OCI-LY1 (cell line): ENCODE data around the gene GLG1.

Experiments used
- H2AFZ ChIP-seq: fragments of 200-600 bp; sonication (generic), shearing (Covaris generic); 2 replicates; pipeline ENCODE4 v1.6.0; 2014; ENCODE audit warnings: antibody characterized with exemption, mild to moderate bottlenecking, low read length
- H3F3A ChIP-seq: fragments of 200-600 bp; sonication (generic), shearing (Covaris generic); 2 replicates; pipeline ENCODE4 v1.6.0; 2014; ENCODE audit warnings: mild to moderate bottlenecking, antibody characterized with exemption, low read length, moderate library complexity; ENCODE audit not compliant: insufficient read depth
- H3K27ac ChIP-seq: fragments of 200-600 bp; sonication (generic); 2 replicates; pipeline ENCODE4 v1.5.1; 2014; ENCODE audit warnings: low read length, mixed run types, mild to moderate bottlenecking, low read depth; ENCODE audit not compliant: poor library complexity, severe bottlenecking
- H3K27me3 ChIP-seq: fragments of 200-600 bp; sonication (generic); 2 replicates; pipeline ENCODE4 v1.6.0; 2014; ENCODE audit warnings: antibody characterized with exemption, mild to moderate bottlenecking, low read length, moderate library complexity; ENCODE audit not compliant: insufficient read depth
- H3K36me3 ChIP-seq: fragments of 200-600 bp; sonication (generic); 2 replicates; pipeline ENCODE4 v1.6.1; 2014; ENCODE audit warnings: mild to moderate bottlenecking, antibody characterized with exemption, low read length, moderate library complexity, mixed read lengths; ENCODE audit not compliant: insufficient read depth
- H3K4me1 ChIP-seq: fragments of 200-600 bp; sonication (generic); 2 replicates; pipeline ENCODE4 v1.5.1; 2014; ENCODE audit warnings: mild to moderate bottlenecking, low read length, moderate library complexity; ENCODE audit not compliant: insufficient read depth, severe bottlenecking
- H3K4me2 ChIP-seq: fragments of 200-600 bp; sonication (generic), shearing (Covaris generic); 2 replicates; pipeline ENCODE4 v1.6.1; 2014; ENCODE audit warnings: low read length
- H3K4me3 ChIP-seq: fragments of 200-600 bp; sonication (generic); 2 replicates; pipeline ENCODE4 v1.5.1; 2014; ENCODE audit warnings: low read length, low read depth, mild to moderate bottlenecking, mixed read lengths; ENCODE audit not compliant: poor library complexity, severe bottlenecking
- H3K79me2 ChIP-seq: fragments of 200-600 bp; shearing (Covaris generic); 2 replicates; pipeline ENCODE4 v1.6.1; 2016; ENCODE audit warnings: mixed run types, low read length, mixed read lengths; ENCODE audit not compliant: insufficient read depth
- H3K9ac ChIP-seq: fragments of 200-600 bp; sonication (generic), shearing (Covaris generic); 2 replicates; pipeline ENCODE4 v1.6.1; 2014; ENCODE audit warnings: mild to moderate bottlenecking, low read length, mixed read lengths
- H3K9me2 ChIP-seq: fragments of 200-600 bp; sonication (generic), shearing (Covaris generic); 2 replicates; pipeline ENCODE4 v1.6.1; 2014; ENCODE audit warnings: low read depth, mild to moderate bottlenecking, low read length, mixed read lengths
- H3K9me3 ChIP-seq: fragments of 200-600 bp; shearing (Covaris generic); 2 replicates; pipeline ENCODE4 v1.6.1; 2014; ENCODE audit warnings: low read length, mixed read lengths
- H4K20me1 ChIP-seq: fragments of 200-600 bp; sonication (generic), shearing (Covaris generic); 2 replicates; pipeline ENCODE4 v1.6.0; 2016; ENCODE audit warnings: mild to moderate bottlenecking, low read length; ENCODE audit not compliant: insufficient read depth
- CTCF ChIP-seq: fragments of 200-600 bp; sonication (generic), shearing (Covaris generic); IDR thresholded peaks from 2 replicates; pipeline ENCODE4 v1.5.1; 2017; ENCODE audit warnings: mild to moderate bottlenecking, antibody characterized with exemption, low read length, moderate library complexity, mixed read lengths
- EZH2 ChIP-seq: fragments of 200-600 bp; sonication (generic), shearing (Covaris generic); IDR thresholded peaks from 2 replicates; pipeline ENCODE4 v1.8.0; 2017; ENCODE audit warnings: borderline replicate concordance, mixed run types, mild to moderate bottlenecking, antibody characterized with exemption, low read length, moderate library complexity, mixed read lengths

The GLG1 gene

GRCh38 chr16:74574146-74574545 is 32.8 kb downstream of the GLG1 start:
- Histone ChIP-seq H4K20me1 (no peaks in the 10 kb centered on the region), H3K9me2 (no peaks in the 10 kb centered on the region), H3K79me2 (peaks cover 72% of the 10 kb centered on the region), H2AFZ (no peak overlapping the region), H3K9ac (no peak overlapping the region), H3F3A (no peaks in the 10 kb centered on the region), H3K4me3 (no peak overlapping the region), H3K4me1 (no peaks in the 10 kb centered on the region), H3K27ac (no peak overlapping the region), H3K4me2 (no peak overlapping the region), H3K36me3 (no peaks in the 10 kb centered on the region), H3K27me3 (no peaks in the 10 kb centered on the region), H3K9me3 (no peaks in the 10 kb centered on the region)
- TF ChIP-seq CTCF (no peak), EZH2 (no peak)

DNA sequence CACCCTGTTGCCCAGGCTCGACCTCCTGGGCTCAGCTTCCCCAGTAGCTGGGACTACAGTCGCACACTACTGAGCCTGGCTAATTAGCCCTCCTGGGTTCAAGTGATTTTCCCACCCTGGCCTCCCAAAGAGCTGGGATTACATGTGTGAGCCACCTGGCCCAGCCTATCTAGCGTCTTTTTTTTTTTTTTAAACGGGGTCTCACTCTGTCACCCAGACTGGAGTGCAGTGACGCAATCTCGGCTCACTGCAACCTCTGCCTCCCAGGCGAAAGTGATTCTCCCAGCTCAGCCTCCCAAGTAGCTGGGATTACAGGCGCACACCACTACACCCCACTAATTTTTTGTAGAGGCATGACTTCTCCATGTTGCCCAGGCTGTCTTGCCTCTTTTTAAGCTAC is 33.3 kb downstream of the GLG1 start:
- H3K27ac ChIP-seq = no peak overlapping the region
- no peaks in the 10 kb centered on the region for H3K27me3 ChIP-seq
- TF ChIP-seq EZH2 = no peak
- TF ChIP-seq CTCF = no peak
- no peak overlapping the region for H3K9ac ChIP-seq
- no peaks in the 10 kb centered on the region for H3K9me3 ChIP-seq
- no peaks in the 10 kb centered on the region for H4K20me1 ChIP-seq
- H3K4me2 ChIP-seq = no peak overlapping the region
- H3K9me2 ChIP-seq = no peaks in the 10 kb centered on the region
- peaks cover 73% of the 10 kb centered on the region for H3K79me2 ChIP-seq
- H3K4me1 ChIP-seq = no peaks in the 10 kb centered on the region
- no peaks in the 10 kb centered on the region for H3F3A ChIP-seq
- no peak overlapping the region for H3K4me3 ChIP-seq
- H3K36me3 ChIP-seq = no peaks in the 10 kb centered on the region
- no peak overlapping the region for H2AFZ ChIP-seq

GRCh38 chr16:74570412-74571301 is 36.3 kb downstream of the GLG1 start:
- Histone ChIP-seq H3K79me2 (peaks cover 70% of the 10 kb centered on the region), H3K9me3 (no peaks in the 10 kb centered on the region), H3K4me3 (no peak overlapping the region), H3K9me2 (no peaks in the 10 kb centered on the region), H3K4me2 (no peak overlapping the region), H3K4me1 (no peaks in the 10 kb centered on the region), H4K20me1 (no peaks in the 10 kb centered on the region), H3K27ac (no peak overlapping the region), H3K27me3 (no peaks in the 10 kb centered on the region), H3F3A (no peaks in the 10 kb centered on the region), H2AFZ (no peak overlapping the region), H3K36me3 (no peaks in the 10 kb centered on the region), H3K9ac (no peak overlapping the region)
- TF ChIP-seq CTCF = no peak
- no peak for TF ChIP-seq EZH2
